ENCODE measurements around the gene PBX1. TPM values are rescaled to one million over a fixed set of nuclear protein-coding genes. Genes with fewer than 3 reads are reported as not detected.

Gene PBX1
- polyA plus RNA-seq, 3 donors, result 0.07 TPM; not detected in 2

- H3K36me3 Mint-ChIP-seq, result no peaks in the 10 kb centered on the region
- H3K9me3 ChIP-seq (replicated peaks in 1 of 2; ENCODE audit: control insufficient read depth in 1 of 2, insufficient read depth in 1 of 2, low read length in 2 of 2), result no peaks in the 10 kb centered on the region
- H3K9me3 Mint-ChIP-seq, result no peaks in the 10 kb centered on the region
- H3K4me3 Mint-ChIP-seq, result no peak overlapping the region
- H4K20me1 ChIP-seq (ENCODE audit: insufficient read depth, low read length), result no peaks in the 10 kb centered on the region
- no peaks in the 10 kb centered on the region for H3K36me3 ChIP-seq (replicated peaks in 1 of 2; ENCODE audit: control insufficient read depth in 1 of 2, insufficient read depth in 2 of 2, low read length in 2 of 2)
- no peaks in the 10 kb centered on the region for H3K27me3 ChIP-seq (ENCODE audit: control insufficient read depth in 2 of 2, insufficient read depth in 2 of 2, low read length in 2 of 2)
- DNase-seq, result no peak
- no peak overlapping the region for H3K4me2 ChIP-seq (replicated peaks; ENCODE audit: extremely low read depth, low read length, poor library complexity, severe bottlenecking)
- no peak overlapping the region for H3K9ac ChIP-seq (ENCODE audit: insufficient read depth, low read length, poor library complexity, severe bottlenecking)
- peaks cover 1 to 8% (median 3%) of the 10 kb centered on the region in 3 donors for H3K27me3 Mint-ChIP-seq (ENCODE audit: low read depth in 3 of 3)
- H3K4me1 ChIP-seq (ENCODE audit: control insufficient read depth in 1 of 2, insufficient read depth in 2 of 2, low read length in 2 of 2), result no peaks in the 10 kb centered on the region
- no peak overlapping the region for H3K27ac Mint-ChIP-seq
- peaks cover 4% of the 10 kb centered on the region for H3K4me1 Mint-ChIP-seq
- no peak overlapping the region for H3K27ac ChIP-seq (ENCODE audit: low read depth in 1 of 2, low read length in 2 of 2)
- no peak overlapping the region for H2AFZ ChIP-seq (ENCODE audit: insufficient read depth, low read depth, low read length, poor library complexity, severe bottlenecking)
- whole genome bisulfite sequencing (ENCODE audit: insufficient coverage), result no CpG with 5 or more reads among the region's 3 CpGs
- no peaks in the 10 kb centered on the region for H3K79me2 ChIP-seq (ENCODE audit: insufficient read depth, low read length)
- intact Hi-C loops (cut with micrococcal nuclease), result no loop called here
- TF ChIP-seq CTCF (IDR thresholded peaks at IDR 0.05), result no peak
- no peak overlapping the region for H3K4me3 ChIP-seq (replicated peaks in 1 of 3; ENCODE audit: low read depth in 2 of 3, low read length in 3 of 3)
Observed at GRCh38 chr1:164630626-164631396, 71.8 kb downstream of the PBX1 start.

- no peak for TF ChIP-seq CTCF (IDR thresholded peaks at IDR 0.05)
- H3K9me3 Mint-ChIP-seq, result peaks cover 0 to 2% (median 0%) of the 10 kb centered on the region in 7 donors
- Histone ChIP-seq H3K27me3 (ENCODE audit: control insufficient read depth in 2 of 2, insufficient read depth in 2 of 2, low read length in 2 of 2) (no peaks in the 10 kb centered on the region), H3K9me3 (replicated peaks in 1 of 2; ENCODE audit: control insufficient read depth in 1 of 2, insufficient read depth in 1 of 2, low read length in 2 of 2) (no peaks in the 10 kb centered on the region), H3K4me3 (replicated peaks in 1 of 3; ENCODE audit: low read depth in 2 of 3, low read length in 3 of 3) (no peak overlapping the region), H3K36me3 (replicated peaks in 1 of 2; ENCODE audit: control insufficient read depth in 1 of 2, insufficient read depth in 2 of 2, low read length in 2 of 2) (no peaks in the 10 kb centered on the region), H3K4me2 (replicated peaks; ENCODE audit: extremely low read depth, low read length, poor library complexity, severe bottlenecking) (no peak overlapping the region), H2AFZ (ENCODE audit: insufficient read depth, low read depth, low read length, poor library complexity, severe bottlenecking) (no peak overlapping the region), H3K4me1 (ENCODE audit: control insufficient read depth in 1 of 2, insufficient read depth in 2 of 2, low read length in 2 of 2) (no peaks in the 10 kb centered on the region), H3K9ac (ENCODE audit: insufficient read depth, low read length, poor library complexity, severe bottlenecking) (no peak overlapping the region), H4K20me1 (ENCODE audit: insufficient read depth, low read length) (no peaks in the 10 kb centered on the region), H3K27ac (ENCODE audit: low read depth in 1 of 2, low read length in 2 of 2) (no peak overlapping the region), H3K79me2 (ENCODE audit: insufficient read depth, low read length) (no peaks in the 10 kb centered on the region)
- H3K36me3 Mint-ChIP-seq, result no peaks in the 10 kb centered on the region
- intact Hi-C loops (cut with micrococcal nuclease), result no loop called here
- H3K27me3 Mint-ChIP-seq (ENCODE audit: low read depth in 3 of 3), result peaks cover 1 to 10% (median 1%) of the 10 kb centered on the region in 3 donors
- H3K4me3 Mint-ChIP-seq, result no peak overlapping the region
- peaks cover 4% of the 10 kb centered on the region for H3K4me1 Mint-ChIP-seq
- no peak overlapping the region for H3K27ac Mint-ChIP-seq
- DNase-seq, result no peak
- WGBS (ENCODE audit: insufficient coverage), result 100% methylated on average over 3 of the region's 7 CpGs
Observed at GRCh38 chr1:164631751-164632150, 72.8 kb downstream of the PBX1 start.

Data from CD14-positive monocyte (primary cell).